ENCODE measurements around the gene LDLRAD4.

Gene LDLRAD4

DNA sequence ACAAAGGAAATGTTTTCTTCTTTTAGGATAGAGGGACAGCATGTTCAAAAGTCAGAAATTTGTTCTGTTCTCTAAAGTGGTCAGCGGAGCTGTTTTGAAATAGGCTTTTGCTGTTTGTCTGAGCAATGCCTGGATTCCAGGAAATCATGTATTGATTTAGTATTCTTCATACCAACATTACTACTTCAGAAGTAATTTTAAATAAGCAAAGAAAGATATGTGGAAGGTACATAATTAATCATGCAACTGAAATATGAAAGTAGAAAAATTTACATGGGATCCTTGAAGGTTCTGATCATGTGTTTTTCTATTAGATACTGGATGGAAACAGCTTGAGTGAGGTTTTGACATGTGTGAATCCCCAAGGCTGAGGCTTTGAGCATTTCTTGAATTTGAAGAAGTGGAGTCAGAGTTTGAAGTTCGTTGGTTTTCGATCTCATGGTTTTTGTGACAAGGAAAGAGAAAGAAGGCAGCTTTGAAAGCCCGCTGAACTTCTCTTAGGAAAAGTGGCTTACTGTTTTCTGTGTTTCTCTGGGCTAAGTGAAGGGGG, 220.0 kb downstream of the LDLRAD4 start:
- no peak for DNase-seq

DNA sequence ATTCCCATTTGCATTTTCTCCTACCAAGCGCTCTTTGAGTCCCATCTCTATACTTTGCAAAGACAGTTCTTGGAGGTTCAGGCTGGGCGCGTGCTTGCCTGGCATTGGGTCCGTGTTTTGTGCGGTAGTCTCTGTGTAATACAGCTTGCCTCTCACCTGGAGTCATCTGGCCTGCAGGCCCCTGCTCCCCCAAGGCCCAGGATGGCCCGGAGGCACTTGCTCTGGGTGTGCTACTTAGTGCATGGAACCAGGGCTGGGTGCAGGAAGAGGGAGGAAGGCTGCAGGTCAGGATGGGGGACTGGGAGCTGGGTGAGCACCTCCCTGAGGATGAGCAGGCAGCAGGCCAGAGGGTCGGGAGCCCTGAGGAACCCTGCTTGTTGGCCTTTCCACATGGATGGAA, 220.9 kb downstream of the LDLRAD4 start:
- DNase-seq: no peak

DNA sequence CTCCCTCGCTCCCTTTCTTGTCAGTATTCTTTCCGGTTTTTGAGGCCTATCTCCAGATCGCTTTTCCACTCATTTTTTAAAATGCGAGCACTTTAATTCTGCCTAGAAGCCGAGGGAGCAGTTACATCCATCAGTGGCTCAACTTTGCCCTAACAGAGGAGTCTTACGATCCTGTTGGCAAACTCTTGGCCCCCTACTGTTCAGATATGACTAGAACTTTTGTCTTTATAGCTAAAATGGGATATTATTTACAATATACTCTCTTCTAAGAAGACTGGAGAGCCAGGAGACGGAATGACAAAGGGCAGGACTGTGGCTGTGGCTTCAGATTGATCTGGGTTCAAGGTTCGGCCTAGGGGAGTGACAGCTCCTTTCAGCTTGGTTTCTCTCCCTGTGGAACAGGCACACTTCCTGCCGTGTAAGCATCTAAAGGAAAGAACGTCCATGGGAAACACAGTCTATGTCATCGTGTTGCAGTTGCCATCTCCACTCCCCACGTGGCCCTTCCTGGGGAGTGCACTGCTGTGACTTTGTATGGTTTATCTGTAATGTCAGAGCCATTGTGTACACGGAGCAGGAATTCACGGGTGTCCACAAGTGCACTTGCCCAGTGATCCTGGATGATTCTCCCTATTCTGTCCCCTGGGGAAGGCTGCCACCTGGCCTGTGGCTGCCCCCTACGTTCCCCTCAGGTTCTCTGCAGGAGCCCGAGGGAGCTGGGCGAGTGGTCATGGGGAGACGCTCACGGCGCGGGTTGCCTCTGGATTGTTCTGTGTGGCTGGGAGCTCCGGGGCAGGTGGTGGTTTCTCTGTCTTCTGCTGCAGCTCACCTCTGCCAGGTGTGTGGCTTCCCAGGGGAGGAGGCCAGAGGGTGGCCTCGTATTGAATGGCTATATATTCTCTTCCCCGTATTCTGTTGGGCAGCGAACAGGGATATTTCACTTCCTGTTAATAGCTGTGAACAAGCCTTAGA, 222.0 kb downstream of the LDLRAD4 start:
- DNase-seq: no peak

DNA sequence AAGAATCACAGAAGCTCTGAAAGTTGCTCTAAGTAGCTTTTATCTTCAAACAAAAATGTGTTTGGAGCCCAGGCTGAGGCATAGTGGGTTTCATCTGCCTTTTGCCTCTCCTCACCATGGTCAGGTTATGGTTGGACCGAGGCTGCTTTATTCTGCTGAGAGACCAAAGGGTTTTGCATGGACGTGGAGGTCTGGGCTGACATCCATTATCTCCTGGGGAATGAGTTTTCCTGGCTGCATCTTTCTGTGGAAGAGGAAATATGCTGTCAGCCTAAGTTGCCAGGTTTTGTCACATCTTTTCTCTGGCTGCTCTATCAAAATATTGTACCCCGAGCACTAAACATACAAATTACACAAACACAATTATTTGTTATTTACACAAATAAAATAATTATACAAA, 223.2 kb downstream of the LDLRAD4 start:
- no peak for DNase-seq

DNA sequence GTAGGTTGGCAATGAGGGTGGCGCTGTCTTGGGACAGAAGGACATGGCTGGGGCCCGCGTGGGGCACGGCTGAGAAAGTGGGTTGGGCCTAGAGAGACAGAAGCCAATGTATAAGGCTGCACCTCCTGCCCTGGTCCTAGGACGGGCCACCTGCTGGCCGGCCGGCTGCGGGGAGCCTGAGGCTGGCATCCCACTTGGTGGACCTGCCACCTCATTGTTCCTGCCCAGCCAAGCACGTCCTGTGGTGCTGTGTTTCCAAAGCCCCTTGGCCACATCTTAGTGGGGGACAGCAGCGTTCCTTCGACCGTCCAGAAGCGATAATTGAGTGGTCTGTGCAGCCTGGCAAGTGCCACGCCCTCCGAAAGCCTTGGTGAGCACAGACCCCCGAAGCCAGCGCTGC, 223.9 kb downstream of the LDLRAD4 start:
- no peak for DNase-seq

DNA sequence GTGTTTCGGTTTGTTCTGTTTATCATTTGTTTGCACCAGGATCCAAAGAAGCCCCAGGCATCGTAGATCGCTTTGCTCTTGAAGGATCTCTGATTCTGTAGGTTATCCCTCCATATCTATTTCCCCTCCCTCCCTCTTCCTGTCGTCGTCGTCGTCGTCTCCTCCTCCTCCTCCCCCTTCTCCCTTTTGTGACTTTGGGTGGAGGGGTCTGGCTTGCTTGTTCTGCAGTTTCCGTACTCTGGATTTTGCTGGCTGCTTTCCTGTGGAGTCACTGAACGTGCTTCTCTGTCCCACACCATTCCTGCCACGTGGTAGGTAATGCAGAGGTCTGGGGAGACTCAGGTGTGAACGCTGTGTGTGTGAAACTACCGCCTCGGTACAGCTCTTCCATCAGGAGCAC, 225.0 kb downstream of the LDLRAD4 start:
- no peak for DNase-seq

DNA sequence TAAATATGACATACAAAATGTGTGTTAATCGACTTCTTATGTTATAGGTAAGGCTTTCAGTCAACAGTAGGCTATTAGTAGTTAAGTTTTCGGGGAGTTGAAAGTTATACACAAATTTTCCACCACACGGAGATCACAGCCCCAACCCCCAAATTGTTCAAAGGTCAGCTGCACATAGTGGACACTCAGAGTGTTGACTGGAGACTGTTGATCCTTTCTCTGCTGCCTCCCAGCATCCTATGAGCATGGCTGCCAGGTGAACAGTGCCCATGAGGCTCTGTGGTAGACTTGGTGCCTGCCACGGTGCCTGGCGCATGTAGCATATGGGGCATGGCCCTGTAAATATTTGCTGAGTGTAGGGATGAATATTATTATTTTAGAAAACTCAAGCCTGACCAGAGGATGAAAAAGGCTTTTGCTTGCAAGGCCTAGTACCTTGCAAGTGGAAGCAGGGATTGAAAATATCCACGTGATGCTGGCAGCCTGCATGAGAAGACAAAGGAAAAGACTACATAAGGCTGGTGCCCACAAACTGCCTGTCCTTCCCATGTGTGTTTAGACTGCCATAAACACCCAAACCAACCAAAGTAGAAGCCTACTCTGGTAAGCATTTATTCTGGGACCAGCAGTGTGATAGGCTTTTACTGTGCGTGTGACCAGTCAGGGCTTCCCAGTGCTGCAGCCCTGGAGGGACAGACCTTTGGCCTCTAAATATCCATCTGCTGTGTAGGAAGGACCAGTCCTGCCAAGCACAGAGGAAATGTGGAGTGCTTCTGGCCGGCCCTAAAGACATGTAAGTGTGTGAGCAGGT, 226.1 kb downstream of the LDLRAD4 start:
- DNase-seq: no peak

DNA sequence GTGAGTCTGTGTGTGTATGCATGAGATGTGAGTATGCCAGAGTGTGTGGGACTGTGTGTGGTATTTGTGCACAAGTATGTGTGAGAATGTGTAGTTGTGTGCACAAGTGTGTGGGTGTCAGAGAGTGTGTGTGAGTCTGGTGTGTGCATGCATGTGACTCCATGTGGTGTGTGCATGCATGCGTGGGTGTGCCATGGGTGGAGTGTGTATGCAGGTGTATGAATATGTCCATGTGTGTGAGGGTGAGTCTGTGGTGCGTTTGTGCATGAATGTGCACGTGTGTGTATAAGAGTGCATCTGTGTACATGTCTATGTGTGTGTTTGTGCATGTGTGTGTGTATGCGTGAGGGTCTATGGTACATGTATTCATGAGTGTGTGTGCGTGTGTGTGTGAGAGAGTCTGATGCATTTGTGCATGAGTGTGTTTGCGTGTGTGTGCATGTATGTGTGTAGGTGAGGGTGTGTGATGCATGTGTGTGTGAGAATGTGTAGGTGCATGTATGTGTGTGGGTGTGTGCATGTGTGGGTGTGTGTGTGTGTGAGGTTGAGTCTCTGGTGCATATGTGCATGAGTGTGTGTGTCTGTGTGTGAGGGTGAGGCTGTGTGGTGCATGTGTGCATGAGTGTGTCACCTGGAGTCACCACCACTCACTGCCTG, 226.8 kb downstream of the LDLRAD4 start:
- no peak for DNase-seq

DNA sequence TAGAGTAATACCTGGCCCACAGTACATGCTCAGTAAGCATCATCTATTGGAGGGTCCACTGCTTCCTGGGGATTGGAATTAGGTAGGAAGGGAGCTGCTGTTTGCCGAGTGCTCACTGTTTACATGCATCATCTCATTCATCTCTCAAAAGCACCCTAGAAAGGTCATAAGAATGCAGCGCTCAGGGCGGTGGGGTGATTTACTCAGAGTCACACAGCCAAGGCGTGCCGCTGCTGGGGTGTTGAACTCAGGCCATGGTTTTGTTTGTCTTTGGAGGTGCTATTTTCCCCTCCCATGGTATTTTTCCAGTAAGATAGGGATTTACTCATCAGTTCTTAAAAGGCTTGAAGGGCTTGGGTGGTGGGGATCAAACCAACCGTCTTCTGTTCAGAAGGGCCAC, 227.5 kb downstream of the LDLRAD4 start:
- no peak for DNase-seq

DNA sequence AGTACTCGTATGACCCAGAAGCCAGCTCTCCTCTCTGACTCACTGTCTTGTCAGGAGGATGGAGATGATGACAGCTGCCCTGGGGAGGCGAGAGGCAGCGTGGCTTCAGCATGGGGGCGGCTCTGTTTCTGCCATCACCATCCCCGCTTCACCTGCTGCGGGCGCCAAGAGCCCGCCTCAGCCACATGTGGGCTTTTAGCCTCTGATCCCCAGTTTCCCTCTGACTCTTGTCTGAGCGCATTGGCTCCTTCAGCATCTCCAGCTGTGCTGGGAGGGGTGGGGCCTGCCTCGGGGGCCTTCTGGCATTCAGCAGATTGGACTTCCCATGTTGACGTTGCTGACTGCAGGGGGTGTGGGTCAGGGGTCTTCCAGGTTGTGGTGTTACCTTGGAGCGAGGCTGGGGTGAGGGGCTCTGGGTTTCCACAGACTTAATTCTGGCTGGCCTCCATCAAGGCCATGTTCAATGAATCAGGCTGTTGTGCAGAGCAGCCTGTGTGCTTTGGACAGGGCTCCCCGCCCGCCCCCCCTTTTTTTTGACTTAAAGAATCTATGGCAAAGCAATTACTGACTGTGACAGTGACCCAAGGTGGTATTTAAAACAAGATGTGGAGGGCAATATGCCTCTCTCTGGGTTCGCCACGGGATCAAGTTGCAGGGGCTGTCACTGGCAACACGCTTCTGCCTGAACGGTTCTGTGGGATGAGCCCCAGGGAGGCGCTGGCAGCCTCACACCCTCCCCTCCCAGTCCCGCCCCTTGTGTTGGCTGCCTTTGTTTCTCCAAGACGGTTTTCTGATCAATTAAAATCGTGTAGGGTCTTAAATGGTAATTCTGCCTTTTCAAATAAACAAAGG, 228.3 kb downstream of the LDLRAD4 start:
- DNase-seq: peak; percentile 6

DNA sequence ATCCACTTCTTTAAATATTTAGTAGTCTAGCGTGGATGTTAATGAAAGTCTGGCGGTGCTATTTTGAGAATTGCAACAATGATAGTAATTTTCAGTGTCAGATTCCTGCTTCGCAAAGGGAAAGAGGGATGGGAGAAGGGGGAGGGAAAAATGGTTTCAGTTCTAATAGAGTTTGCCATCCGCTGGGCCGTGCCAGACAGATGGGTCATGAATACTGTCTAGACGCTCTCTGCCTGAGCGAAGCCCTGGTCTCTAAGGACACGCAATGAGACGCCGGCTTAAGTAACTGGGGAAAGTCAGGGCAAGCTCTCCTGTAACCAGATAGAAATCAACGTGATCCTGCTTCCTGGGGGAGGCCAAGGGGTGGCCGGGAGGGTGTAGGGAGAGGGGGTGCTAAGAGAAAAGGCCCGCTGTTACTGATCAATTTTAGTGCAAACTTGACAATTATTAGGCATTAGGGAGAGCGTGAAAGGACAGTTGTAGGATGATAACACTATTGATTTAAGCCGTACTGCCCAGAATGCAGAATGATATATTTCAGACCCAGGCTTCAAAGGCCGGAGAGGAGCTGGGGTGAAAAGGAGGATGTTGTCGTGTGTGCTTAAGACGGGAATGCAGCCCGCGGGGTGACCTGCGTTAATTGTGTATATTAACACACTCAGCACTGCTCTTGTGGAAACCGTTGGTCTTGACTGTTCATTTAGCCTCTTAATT, 229.2 kb downstream of the LDLRAD4 start:
- DNase-seq: peak; percentile 89

DNA sequence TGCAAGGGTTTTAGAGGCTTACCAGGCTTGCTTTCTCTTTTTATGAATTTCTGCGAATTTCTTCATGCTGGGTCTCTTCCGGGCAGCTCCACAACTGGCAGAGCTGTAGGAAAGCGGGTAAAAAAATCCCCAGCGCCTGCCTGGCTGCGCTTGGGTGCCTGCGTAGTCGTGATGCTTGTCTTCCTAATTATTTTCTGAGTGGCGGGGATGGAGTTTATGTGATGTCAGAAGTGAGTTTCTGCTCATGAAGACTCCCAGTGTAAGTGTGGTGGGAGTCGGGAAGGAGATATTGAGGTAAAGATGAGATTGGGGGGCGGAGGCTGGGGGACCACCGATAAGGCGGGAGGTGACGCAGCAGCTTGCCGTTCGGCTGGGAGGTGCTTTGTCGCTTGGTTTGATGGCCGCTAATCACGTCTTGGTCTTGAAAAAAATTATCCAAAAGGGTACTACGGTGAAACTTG, 229.8 kb downstream of the LDLRAD4 start:
- DNase-seq: no peak

DNA sequence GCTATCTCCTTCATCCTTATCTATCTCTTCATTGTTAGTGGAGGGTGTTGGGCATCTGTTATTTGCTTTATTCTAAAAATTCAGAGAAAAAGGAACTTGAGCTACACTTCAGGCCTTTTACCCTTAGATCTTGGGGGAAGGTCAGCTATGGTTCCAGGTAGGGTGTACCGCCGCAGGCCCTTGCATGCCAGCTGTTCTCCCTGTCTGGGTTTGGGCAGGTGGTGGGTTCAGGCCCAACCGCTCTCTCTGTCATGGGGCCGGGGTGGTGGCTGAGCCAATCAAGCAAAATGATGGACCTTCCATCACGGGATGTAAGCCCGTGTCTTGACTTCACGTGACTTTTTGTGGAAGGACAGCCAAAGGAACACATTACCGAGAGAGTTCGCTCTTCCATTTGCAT, 231.1 kb downstream of the LDLRAD4 start:
- DNase-seq: no peak

DNA sequence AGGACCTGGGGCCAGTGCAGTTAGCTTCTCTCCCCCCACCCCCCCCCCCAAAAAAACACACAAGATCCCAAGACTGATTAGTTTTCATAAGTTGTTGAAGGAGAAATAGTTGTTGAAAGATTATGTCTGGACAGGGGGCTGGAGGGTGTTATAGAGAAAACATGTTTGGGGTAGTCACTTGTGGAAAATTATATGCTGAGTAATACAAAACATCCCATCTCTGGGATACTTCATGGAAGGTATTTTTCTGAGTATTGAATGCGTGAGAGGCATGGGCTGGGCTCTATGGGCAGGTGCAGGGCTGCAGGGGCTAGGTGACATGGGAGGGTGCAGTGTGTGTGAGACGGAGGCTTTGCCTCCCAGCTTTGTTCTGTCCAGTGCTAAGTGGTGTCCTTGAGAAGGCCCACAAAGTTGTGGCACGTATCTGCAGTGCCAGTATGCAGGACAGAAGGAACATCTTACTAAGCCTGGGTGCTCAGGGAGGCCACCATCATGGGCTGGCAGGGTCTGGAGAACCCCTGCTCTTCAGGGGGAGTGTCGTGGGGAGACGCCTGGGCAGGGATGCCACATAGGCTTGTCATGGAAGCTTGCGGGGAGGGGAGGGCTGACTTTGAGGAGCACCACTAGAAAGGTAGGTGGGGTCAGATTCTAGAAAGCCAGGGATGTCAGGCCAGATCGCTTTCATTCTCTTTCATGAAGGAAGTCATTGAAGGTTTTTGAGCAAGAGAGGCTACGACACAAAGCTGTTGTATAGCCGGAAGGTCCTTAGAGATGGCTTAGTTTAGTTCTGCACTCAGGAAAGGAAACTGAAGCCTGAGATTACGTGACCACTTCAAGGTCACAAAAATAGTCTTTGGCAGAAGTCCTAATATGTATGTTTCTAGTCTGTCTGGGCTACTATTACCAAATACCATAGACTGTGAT, 232.0 kb downstream of the LDLRAD4 start:
- DNase-seq: no peak

DNA sequence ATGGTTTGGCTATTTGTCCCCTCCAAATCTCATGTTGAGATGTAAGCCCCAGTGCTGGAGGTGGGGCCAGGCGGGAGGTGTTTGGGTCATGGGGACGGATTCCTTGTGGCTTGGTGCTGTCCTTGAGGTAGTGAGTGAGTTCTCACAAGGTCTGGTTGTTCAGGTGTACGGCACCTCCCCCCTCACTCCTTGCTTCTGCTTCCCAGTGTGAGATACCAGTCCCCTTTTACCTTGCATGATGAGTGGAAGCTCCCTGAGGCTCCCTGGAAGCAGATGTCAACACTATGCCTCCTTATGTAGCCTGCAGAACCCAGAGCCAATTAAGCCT, 232.6 kb downstream of the LDLRAD4 start:
- DNase-seq: no peak

DNA sequence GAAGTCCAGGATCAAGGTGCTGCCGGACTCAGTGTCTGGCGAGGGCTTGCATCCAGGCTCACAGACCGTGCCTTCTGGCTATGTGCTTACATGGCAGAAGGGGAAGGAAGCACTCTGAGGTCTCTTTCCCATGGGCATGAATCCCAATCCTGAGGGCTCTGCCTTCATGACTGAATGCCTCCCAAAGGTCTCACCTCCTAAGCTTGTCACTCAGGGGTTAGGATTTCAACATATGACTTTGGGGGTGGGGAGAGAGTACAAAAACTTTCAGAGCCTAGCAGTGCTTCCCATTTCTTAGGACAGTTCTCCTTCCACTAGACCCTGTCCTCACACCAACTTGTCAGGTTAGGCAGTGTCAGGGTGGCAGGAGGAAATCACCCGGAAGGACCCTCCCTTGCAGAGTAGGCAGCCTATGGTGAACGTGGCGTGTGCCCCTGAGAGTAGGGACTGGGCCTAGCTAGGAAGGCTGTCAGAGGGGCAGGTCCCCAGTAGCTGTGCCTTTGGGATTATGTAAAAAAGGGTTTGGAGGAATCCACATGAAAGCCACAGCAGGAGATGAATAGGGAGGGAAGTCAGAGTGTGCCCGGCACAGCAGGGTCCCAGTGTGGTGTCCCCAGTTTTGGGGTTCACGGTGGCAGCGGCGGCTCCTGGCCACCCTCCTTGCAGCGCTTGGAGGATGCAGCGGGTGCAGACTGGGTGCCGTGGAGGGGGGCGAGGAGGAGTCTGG, 233.3 kb downstream of the LDLRAD4 start:
- no peak for DNase-seq

DNA sequence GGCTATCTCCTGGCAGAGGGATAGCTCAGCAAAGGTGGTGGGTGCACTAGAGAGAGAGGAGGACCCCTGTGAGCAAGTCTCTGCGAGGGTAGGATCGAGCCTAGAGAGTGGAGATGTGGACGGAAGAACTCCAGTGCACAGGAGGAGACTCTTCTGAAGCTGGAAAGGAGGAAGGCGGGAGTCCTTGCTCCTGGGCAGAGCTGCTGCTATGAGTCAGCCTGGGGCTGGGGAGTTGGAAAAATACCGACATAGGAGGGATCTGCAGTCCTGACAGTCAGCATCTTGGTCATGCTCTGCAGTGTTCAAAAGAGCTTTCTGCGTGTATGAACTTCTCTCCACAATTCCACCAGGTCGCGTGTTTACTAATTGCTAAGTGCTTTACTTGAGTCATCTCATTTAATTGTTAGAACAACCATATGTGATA, 233.8 kb downstream of the LDLRAD4 start:
- no peak for DNase-seq

DNA sequence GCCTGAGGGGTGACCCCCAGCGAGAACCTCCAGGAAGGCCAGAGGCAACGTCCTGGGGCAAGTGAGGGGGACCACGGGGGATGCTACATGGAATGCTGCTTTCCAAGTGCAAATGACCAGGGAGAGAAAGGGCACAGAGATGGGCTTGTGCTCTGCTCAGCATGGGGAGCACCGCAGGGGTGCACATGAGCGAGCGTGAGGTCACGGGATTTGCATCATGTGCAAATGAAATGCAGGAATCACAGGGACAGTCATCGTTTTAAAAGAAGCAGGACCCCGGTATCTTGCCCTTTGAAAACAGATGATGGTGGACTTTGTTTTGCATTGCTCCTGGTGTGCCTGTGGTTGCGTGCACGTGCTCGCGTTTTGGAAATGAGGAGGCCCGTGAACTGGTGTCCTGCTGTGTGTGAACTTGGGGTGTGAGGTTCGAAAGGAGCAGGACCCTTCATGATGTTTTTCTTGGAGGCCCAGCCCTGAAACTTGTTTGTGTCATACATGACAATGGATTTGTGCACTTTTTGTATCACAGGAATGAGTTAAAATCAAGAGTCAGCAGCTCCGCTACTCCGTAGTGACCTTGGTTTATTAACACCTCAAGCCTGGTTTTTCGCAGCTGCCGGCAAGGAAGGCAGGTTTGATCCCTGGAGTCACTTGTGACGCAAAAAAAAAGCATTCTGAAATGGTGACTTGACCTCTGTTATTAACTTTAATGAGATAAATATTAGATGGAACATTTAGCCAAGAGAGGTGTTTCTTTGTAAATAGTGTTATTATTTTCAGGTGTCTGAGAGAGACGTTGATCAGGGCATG, 234.5 kb downstream of the LDLRAD4 start:
- DNase-seq: no peak

DNA sequence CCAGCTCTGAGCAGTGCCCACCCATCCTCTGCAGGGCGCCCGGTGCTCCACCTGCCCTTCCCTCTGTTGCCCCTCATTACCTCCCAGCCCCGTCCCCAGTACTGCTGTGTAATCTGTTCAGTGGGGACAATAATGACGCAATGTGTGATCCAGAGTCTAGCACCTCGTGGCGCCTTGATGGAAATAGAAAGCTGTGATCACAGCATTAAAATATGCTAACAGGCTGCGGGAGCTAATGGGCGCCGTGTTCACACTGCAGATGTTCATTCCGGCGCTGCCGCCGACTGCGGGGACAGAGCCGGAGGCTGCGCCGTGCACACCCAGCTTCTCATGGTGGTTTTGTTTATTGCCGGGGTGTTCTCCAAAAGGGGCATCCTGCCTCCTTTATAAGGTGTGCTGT, 235.2 kb downstream of the LDLRAD4 start:
- no peak for DNase-seq
